Measurements from ENCODE around the gene PTPRD.

PTPRD gene

DNA sequence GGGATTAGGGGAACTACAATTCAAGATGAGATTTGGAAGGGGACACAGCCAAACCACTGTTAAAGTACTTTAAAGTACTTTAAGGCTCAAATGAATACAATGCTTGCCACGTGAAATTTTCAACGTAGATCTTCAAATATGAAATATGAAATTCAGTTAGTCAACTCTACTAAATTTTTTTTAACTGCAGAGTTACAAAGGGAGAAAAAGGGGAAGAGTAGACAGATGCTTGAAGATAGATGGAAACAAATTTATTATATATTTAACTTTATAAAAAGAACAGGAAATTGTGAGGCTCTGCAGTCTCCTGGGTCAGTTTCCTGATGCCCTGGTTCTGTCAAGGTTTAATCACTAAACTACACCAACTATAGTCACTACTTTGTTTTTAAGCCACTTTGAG, 2027.8 kb downstream of the PTPRD start:
- no peak for DNase-seq (ENCODE audit: low read depth in 2 of 2)

DNA sequence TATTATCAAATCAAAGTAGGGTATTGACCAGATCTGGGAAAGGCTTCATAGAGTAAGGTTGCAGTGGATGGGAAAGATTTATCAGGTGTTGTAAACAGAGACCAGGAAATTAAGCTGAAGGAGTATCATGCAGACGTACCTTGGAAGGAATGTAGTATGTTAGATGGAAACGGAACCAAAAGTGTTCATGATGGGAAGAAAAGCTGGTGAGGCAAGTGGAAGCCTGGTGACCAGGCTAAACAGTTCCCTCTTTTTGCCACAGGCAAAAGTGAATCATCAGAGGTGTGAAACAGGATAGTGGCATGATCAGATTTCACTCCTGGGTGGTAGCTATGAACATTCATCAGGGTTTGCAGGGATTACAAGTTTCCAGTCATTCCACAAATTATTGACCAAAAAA, 2033.1 kb downstream of the PTPRD start:
- no peak for DNase-seq (ENCODE audit: low read depth in 2 of 2)

DNA sequence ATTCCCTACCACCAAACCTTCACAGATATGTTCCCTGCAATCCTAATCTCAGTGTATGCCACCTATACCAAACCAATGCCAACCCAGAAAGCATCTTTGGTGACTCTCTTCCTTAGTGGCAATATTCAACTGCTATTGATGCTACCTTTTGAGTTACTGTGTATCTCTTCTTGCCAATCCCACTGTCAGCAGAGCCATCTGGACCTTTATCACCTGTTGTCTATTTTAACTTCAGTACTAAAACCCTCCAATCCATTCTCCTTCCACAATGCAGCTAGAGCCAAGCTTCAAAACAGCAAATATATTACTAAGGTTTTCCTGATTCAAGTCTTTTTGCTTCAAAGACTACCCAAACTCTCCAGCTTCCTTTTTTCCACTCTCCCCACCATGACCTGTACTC, 2036.1 kb downstream of the PTPRD start:
- DNase-seq (ENCODE audit: low read depth in 2 of 2) = no peak

DNA sequence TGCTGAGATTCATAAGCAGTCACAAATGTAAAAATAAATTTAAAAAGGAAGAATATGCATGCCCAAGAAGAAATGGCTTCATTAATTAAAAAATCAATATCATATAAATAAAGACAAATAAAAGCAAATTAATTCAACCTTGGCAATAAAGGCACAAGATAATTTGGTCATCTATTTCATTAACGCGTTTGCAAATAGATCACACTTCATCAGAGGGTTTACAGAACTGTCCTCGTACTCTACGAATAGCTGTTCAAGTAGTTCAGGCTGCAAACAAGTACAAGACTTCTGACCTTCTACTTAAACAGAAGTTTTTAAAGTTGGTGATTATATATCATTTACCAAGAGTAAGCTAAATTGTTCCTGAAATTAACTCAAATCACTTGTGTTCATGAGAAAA, 2038.0 kb downstream of the PTPRD start:
- DNase-seq (ENCODE audit: low read depth in 2 of 2) = no peak

DNA sequence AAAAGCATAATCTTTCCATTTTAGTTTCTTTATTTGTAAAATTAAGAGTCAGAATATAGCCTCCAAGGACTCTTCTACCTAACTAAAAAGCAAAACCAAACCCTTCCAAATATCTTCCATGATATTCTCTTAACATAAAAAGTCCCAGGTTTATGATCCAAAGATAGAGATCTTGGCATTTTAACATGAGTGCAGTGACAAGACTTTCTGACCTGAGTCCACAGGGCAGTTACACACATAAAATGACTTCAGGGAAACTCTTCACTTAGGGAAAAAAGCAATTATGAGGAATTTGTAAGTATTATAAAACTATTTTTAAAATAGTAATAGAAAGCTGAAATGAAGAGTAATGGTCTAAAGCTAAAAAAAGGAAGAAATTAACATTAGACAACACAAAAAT, 2040.6 kb downstream of the PTPRD start:
- no peak for DNase-seq (ENCODE audit: low read depth in 2 of 2)

DNA sequence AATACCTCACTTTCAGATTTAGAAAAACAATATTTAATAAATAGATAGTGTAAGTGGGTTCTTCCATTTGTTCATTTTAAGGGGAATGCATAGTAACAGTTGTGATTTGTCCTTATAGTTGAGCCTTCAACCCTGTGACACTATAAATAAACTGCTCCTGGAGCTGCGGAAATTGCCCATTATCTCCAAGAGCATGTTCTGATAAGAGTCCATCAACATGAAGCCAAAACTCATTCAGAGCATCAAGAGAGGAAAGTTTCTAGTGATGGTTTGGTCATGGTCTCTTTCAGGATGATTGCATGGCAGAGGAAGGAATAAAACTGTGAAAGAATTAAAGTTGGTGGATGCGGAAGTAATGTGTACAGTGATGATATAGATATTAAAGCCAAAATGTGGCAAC, 2041.2 kb downstream of the PTPRD start:
- DNase-seq (ENCODE audit: low read depth in 2 of 2) = no peak

DNA sequence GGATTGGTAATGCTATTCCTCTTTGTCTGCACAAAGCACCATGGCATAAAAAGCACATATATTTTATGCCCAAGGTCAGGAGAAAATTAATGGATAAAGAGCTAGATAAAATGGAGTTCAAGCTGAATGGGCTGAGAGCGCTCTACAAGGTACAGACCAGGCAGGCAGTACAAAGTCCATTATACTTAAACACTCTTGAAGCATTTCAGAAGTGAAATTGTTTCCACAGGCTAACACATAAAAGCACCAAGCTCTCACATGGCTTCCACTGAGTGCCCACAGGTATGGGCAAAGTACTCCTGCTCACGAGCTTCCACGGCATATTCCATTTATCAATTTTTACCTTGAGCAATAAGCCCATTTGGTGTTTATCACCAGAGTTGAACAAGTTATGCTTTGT, 2042.0 kb downstream of the PTPRD start:
- no peak for DNase-seq (ENCODE audit: low read depth in 2 of 2)

DNA sequence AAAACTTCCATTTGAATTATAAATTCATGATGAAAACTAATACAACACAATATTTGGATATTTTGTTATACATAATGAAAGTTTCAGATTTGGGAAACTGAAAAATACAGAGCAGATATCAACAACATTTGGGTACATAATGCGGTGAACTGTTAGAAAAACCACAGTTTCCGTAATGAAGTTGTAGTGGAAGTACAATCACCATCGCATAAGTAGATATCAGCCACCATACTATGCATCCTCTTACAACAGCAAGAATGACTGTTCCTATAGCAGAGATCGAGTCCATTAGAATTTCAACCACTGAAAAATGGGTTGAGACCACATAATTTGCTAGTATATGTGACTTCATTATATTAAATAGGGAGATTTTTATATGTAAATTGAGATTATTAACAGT, 2043.0 kb downstream of the PTPRD start:
- no peak for DNase-seq (ENCODE audit: low read depth in 2 of 2)

DNA sequence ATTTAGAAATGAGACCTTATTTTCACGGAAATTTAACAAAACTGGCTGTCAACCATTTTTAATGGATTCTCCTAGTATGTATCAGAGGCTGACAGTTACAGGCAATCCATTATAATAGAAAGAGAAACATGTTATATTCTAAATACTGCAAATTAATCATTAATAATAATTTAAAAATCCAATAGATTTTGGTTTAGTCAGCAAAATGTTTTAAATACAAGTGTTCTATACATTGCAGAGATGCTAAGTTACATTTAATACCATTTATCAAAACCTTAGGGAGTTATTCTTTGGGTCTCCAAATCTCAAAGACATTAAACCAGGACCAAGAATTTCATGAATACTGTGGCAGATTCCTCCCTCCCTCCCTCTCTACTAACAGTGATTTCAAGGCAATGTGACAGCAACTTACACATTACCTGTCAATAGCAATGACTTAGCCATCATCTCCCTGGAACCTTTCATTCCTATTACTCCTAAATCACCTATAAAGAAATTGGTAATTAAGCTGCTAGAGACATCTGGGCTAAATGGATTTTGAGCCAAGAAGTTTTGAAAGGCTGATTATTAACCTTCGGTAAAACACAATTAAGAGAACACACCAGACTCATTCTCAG, 2044.7 kb downstream of the PTPRD start:
- no peak for DNase-seq (ENCODE audit: low read depth in 2 of 2)

DNA sequence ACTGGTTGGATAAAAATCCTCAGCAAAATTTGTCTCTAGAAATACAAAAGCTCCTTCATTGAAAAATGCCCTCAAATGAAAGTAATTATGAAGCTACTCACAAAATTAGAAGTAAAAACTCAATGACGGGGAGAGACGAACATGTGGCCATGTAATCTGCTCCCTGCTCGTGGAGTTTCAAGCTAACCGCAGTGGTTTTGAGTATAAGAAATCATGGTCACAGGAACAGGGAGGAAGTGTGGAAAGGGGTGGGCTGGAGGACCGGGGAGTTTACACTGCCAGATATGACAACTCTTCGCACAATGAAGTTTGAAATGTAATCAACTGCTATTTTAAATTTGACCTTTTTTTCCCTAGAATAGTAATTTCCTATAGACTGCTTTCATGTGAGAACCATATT, 2047.8 kb downstream of the PTPRD start:
- DNase-seq (ENCODE audit: low read depth in 2 of 2) = no peak

DNA sequence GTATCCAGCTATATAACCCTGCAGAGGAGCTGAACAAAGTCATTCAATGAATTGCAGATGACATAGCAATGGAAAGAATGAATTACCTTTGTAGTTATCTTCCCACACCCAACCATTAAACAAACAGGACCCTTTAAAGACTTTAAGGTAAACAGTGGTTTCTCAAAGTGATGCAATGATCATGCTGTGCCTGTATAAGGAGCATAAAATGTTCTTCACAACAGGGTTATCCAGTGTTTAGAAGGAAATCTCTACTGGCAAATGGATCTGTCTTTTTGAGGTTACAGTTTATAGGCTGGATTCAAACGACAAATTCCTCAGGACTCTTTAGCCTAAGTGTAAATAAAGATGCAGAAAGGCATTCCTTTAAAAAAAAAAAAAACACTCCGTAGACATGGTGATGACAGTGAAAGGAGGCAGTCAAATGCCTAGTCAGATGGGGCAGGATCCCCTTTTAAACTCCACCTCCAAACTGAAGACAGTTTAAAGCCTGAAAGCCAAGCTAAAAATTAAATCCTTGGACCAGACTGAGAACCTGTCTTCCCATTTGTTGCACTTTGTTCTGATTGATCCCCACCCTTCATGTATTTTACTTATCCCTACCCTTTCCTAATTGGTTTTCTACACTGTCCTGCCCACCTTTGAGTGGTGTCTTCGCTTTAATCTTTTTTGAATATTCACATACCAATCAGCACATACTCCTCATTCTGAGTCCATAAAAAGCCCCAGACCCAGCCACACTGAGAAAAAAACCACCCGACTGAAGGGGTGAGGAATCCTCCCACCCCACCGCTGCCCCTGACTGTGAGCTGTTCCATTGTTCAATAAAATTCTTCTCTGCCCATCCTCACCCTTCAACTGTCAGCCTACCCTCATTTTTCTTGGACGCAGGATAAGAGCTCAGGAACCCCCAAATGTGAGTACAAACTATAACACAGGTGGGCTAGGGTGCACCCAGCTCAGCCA, 2052.0 kb downstream of the PTPRD start:
- no peak for DNase-seq (ENCODE audit: low read depth in 2 of 2)

DNA sequence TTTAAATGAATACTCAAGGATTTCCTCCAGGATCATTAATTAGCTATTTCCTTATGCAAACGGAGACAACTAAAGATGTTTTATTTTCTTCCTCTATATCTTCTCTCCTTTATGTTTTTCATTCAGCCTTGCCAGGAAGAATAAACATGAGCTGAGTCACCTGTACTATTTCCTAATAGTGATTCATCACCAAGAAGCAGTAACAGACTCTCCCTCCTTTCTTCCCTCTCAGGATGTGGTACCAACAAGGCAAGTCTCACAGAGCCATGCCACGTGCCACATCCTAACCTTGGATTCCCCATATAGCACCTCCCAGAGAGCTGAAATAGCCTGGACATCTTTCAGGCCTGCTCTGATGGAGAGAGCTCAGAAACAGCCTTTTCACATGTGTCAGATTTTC, 2054.6 kb downstream of the PTPRD start:
- no peak for DNase-seq (ENCODE audit: low read depth in 2 of 2)

DNA sequence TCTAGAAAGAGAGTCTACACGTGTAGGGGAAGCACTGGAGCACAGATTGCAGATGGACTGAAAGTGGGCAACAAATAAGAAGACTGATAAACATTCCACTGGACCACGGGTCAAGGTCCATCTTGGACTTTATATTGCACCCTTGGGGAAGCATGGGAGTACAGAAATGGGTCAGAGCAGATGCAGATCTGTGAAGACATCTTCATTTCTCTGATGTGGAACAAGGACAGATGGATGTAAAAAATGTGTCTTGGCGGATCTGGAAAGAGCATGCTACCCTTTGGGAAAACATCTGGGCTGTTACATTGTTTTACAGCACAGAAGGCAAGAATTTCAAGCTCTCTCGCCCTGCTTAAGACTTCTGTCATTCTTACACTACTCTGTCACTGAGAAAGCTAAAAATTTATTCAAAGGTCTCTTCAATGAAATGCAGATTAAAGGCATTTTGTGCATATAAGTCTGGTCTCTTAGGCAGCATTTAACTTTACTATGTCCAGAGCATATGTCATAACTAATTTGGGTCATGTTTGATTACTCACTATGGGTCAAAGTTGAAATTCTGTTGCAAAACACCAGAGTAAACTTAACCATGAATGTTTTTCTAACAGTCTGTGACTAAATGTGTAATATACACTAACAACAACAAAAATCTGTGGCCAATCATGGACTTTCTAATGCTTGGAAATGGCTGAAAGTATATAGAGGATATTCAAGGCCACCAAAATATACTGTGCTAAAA, 2056.9 kb downstream of the PTPRD start:
- DNase-seq (ENCODE audit: low read depth in 2 of 2) = no peak

DNA sequence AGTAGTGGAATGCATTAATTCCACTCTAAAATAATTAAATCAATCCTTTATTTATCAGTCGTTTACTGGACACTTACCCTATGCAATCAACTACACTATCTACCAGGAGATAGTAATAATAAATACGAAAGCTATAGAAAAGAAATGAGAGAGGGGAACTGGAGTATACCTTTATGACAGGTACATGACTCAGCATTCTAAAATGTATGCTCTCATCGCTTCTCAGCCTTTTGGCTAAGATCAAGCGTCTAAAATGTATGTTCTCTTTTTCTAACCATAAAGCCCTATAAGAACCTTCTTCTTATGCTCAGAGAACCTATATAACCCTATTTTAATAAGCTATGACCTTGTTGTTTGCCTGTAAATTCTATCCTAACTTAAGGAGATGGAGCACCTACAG, 2059.4 kb downstream of the PTPRD start:
- DNase-seq (ENCODE audit: low read depth in 2 of 2) = no peak

DNA sequence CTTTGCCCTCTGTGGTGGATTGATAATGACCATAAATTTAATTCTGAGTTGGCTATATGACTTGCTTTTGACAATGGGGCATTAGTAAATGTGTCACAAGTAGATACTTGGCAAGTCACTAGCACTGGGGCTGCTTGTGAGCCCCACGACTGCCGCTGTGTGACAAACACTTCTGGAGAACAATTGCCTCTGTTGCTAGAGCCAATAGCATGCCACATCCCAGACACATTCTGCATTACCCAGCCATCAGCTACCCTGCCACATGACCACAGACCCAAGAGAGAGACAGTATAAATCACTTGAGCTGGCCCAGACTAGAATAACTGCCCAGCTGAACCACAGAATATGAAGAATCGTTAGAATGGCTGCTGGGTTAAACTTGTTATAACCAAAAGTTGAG, 2060.1 kb downstream of the PTPRD start:
- no peak for DNase-seq (ENCODE audit: low read depth in 2 of 2)

DNA sequence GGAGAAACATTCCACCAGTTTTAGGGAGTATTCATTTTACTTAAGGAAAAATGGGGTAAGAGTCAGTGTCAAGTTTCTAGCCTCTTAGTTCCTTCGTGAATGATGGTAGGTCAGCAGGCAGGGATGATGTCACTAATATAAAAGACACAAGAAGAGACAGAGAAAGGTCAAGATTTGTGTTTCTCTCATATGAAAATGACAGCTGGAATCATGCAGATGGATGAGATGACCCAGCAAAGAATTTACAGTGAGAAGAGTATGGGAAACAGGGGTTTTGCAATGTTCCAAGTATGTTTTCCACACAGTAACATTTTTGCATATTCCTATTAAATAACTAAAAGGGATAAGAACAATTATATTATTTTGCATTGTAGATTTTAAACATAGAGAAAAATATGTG, 2063.6 kb downstream of the PTPRD start:
- DNase-seq (ENCODE audit: low read depth in 2 of 2) = no peak

DNA sequence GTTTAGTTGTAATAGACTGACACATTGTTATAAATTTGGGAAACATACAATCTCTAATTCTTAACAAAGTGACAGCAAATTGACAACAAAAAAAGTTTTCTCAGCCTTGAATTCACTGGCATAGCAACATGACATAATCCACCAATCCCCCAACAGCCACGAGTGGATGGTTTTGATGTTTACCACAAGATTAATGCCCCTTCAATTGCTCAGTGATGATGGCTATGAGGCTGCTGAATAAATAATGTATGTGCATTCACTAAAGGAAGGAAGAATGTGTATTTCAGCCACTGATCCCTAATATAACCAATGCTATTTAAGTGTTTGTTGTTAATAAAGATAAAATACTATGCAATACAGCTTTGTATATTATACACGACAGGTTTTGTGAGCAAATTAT, 2069.6 kb downstream of the PTPRD start:
- no peak for DNase-seq (ENCODE audit: low read depth in 2 of 2)

DNA sequence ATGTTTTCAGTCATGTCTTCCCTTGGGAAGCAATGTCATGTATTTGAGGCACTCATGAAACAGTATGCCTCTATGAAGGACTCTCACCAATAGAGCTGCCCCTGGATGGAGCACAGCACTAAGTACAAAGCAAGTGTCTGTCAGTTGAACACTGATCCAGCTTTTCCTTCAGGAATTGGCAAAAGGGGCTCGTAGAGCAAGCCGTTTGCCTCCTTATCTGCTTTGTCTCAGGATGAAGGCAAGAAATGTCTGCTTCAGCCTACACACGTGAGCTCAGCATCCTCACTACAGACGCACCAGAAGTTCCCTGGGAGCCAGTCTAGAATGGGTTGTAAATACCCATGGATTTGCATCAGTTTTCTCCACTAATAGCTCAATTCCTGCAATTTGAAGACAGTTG, 2070.3 kb downstream of the PTPRD start:
- DNase-seq (ENCODE audit: low read depth in 2 of 2) = no peak

DNA sequence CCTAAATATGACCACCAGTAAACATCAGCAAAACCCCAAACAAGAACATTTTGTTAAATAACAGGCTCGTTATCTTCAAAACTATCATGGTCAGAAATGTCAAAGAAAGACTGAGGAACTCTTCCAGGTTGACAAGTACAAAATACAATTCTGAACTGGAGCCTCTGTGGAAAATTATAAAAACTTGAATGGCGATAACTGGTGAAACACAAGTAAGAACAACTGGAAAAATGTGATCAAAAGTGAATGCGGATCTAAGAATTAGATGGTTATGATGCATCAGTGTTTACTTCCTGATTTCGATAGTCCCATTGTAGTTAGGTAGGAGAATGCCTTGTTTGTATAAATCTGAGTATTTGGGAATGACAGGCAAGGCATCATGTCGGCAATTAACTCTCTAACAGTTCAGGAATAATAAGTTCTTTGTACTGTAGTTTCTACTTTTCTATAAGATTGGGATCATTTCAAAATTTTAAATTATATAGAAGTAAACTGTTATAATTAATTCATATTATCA, 2073.1 kb downstream of the PTPRD start:
- DNase-seq (ENCODE audit: low read depth in 2 of 2) = no peak

DNA sequence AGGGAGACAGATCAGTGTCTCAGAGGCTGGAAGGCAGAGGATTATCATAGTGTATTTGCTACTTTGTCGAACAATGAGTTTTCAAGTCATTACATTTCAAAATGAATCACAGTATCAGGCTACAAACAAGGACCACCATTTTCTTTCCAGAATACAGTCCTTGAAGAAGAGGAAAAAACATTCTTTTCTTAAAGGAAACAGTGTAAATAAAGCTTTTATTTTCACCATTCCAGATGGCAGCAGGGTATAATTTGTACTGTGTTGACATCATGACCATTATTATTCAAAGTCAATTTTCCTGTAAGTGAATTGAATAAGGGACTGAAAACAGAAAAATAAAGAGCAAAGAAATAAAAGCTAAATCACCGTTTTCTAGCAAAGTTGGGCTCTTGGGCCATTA, 2076.0 kb downstream of the PTPRD start:
- DNase-seq (ENCODE audit: low read depth in 2 of 2) = no peak

DNA sequence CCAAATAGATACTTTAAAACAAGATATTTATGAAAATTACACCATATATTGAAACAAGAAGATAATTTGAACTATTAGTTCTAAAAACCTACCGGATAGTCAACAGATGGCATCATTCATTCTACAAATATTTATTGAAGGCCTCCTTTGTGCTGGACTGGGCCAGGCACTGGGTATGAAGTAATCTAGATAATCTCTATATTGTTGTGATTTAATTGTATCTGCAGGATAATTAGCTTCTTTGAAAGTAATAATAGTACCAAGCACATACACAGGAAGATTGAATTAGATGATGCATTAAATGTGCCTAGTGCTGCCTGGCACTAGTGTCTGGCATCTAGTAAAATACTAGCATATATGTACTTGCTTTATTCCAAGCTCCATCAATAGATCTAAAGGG, 2078.0 kb downstream of the PTPRD start:
- DNase-seq (ENCODE audit: low read depth in 2 of 2) = no peak

DNA sequence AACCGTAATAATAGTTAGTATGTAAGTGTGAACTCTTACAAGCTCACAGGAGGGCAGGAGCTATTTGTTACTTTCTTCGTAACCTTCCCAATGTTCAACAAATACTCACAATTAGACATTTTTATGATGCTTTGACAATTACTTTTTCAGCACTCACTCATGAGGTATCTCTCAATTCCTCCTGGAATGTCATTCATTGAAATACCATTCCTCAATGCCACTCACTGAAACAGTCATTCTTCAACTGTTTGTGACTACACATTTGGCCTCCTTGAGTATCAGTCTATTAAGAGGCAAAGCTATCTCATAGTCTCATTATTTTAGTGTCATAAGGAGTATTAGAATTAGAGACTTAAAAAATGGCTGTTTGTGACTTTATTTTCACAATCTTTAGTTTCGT, 2079.1 kb downstream of the PTPRD start:
- DNase-seq (ENCODE audit: low read depth in 2 of 2) = no peak

Measured in activated CD8-positive, alpha-beta memory T cell treated with anti-CD3 and anti-CD28 coated beads for 4 hours (primary cell).